WTC11 (cell line): Measurements from ENCODE around the gene GJD4. TPM values are rescaled to one million over a fixed set of nuclear protein-coding genes. Genes with fewer than 3 reads are reported as not detected.

Experiments used
- ATAC-seq: fragments of 200-7000 bp; cut with Tn5 transposase; 2 replicates; pipeline ENCODE4 v1.10.0; 2021; ENCODE audit warnings: mild to moderate bottlenecking, moderate library complexity
- CTCF ChIA-PET: fragments of 300-600 bp; sonication (Branson Sonifier 250); formaldehyde crosslinking; loops from one replicate; lab custom pipeline; 2021; ENCODE audit warnings: antibody characterized with exemption; lab: Charles Lee
- POLR2A ChIA-PET: fragments of 350-600 bp; sonication (Branson Sonifier 250); formaldehyde crosslinking; loops from one replicate; lab custom pipeline; 2021; ENCODE audit warnings: antibody characterized with exemption; lab: Charles Lee
- DNase-seq: peaks from one replicate; pipeline ENCODE4 v3.0.0; 2021; ENCODE audit warnings: low spot score
- H3K27ac Mint-ChIP-seq: 2 replicates; pipeline ENCODE4 v1.8.0; 2021; ENCODE audit warnings: mixed read lengths
- H3K27me3 Mint-ChIP-seq: 2 replicates; pipeline ENCODE4 v1.8.0; 2021; ENCODE audit warnings: low read depth, mild to moderate bottlenecking, moderate library complexity, mixed read lengths
- H3K36me3 Mint-ChIP-seq: 2 replicates; pipeline ENCODE4 v1.8.0; 2021; ENCODE audit warnings: mixed read lengths
- H3K4me1 Mint-ChIP-seq: 2 replicates; pipeline ENCODE4 v1.8.0; 2022; ENCODE audit warnings: mixed read lengths
- H3K4me3 Mint-ChIP-seq: 2 replicates; pipeline ENCODE4 v1.8.0; 2021; ENCODE audit warnings: mild to moderate bottlenecking, moderate library complexity, mixed read lengths
- H3K9me3 Mint-ChIP-seq: 2 replicates; pipeline ENCODE4 v1.8.0; 2021; ENCODE audit warnings: mixed read lengths
- CREB1 ChIP-seq: sonication (generic); formaldehyde crosslinking; IDR thresholded peaks from 2 replicates; pipeline ENCODE4 v1.8.0; 2023; ENCODE audit warnings: mild to moderate bottlenecking, missing genetic modification reagents
- CREM ChIP-seq: sonication (generic); formaldehyde crosslinking; IDR thresholded peaks from 2 replicates; pipeline ENCODE4 v1.8.1; 2022; ENCODE audit warnings: mild to moderate bottlenecking, missing genetic modification reagents, moderate library complexity
- ELF4 ChIP-seq: sonication (generic); formaldehyde crosslinking; IDR thresholded peaks from 2 replicates; pipeline ENCODE4 v1.8.1; 2022; ENCODE audit warnings: low read depth, mild to moderate bottlenecking, moderate library complexity, missing genetic modification reagents
- EMX1 ChIP-seq: fragments of 250-450 bp; sonication (Bioruptor Pico); IDR thresholded peaks from 2 replicates; pipeline ENCODE4 v1.8.0; 2021; ENCODE audit warnings: mild to moderate bottlenecking
- MYBL2 ChIP-seq: sonication (generic); formaldehyde crosslinking; IDR thresholded peaks from 2 replicates; pipeline ENCODE4 v1.8.1; 2023; ENCODE audit warnings: mild to moderate bottlenecking, moderate library complexity, missing genetic modification reagents
- NFATC4 ChIP-seq: fragments of 250-450 bp; sonication (Bioruptor Pico); IDR thresholded peaks from 2 replicates; pipeline ENCODE4 v1.9.0; 2021; ENCODE audit warnings: mild to moderate bottlenecking
- PRRX2 ChIP-seq: fragments of 250-450 bp; sonication (Bioruptor Pico); IDR thresholded peaks from 2 replicates; pipeline ENCODE4 v1.8.0; 2021; ENCODE audit warnings: mild to moderate bottlenecking
- RELA ChIP-seq: sonication (generic); formaldehyde crosslinking; IDR thresholded peaks from 2 replicates; pipeline ENCODE4 v1.8.1; 2022; ENCODE audit warnings: missing genetic modification reagents, mild to moderate bottlenecking, borderline replicate concordance
- TEAD1 ChIP-seq: sonication (generic); formaldehyde crosslinking; IDR thresholded peaks from 2 replicates; pipeline ENCODE4 v1.8.0; 2022; ENCODE audit warnings: mild to moderate bottlenecking, missing genetic modification reagents
- ZNF138 ChIP-seq: sonication (generic); formaldehyde crosslinking; conservative IDR thresholded peaks from 2 replicates; pipeline ENCODE4 v1.8.1; 2022; ENCODE audit warnings: mild to moderate bottlenecking, moderate library complexity, missing genetic modification reagents
- ZNF219 ChIP-seq: sonication (generic); formaldehyde crosslinking; IDR thresholded peaks from 2 replicates; pipeline ENCODE4 v1.8.0; 2023; ENCODE audit warnings: missing genetic modification reagents, mild to moderate bottlenecking, borderline replicate concordance
- ZNF263 ChIP-seq: sonication (generic); formaldehyde crosslinking; IDR thresholded peaks from 2 replicates; pipeline ENCODE4 v1.8.1; 2022; ENCODE audit warnings: low read depth, mild to moderate bottlenecking, moderate library complexity, missing genetic modification reagents
- total RNA-seq: library from RNA; stranded (reverse); gene quantifications from 3 replicates; pipeline ENCODE4 v1.2.3, GENCODE V29; 2021
- TF ChIP-seq, protein P1 (sequence below): sonication (generic); formaldehyde crosslinking; IDR thresholded peaks from 2 replicates; pipeline ENCODE4 v1.8.1; 2022; ENCODE audit warnings: missing genetic modification reagents, borderline replicate concordance
- TF ChIP-seq, protein P2 (sequence below): sonication (generic); formaldehyde crosslinking; IDR thresholded peaks from 2 replicates; pipeline ENCODE4 v1.8.1; 2023; ENCODE audit warnings: mild to moderate bottlenecking, missing genetic modification reagents, moderate library complexity
- TF ChIP-seq, protein P3 (sequence below): sonication (generic); formaldehyde crosslinking; IDR thresholded peaks from 2 replicates; pipeline ENCODE4 v1.8.0; 2023; ENCODE audit warnings: mild to moderate bottlenecking, missing genetic modification reagents
- TF ChIP-seq, protein P4 (sequence below): sonication (generic); formaldehyde crosslinking; IDR thresholded peaks from 2 replicates; pipeline ENCODE4 v1.8.0; 2022; ENCODE audit warnings: mild to moderate bottlenecking, missing genetic modification reagents
- TF ChIP-seq, protein P5 (sequence below): sonication (generic); formaldehyde crosslinking; IDR thresholded peaks from 2 replicates; pipeline ENCODE4 v1.8.0; 2022; ENCODE audit warnings: missing genetic modification reagents
- TF ChIP-seq, protein P6 (sequence below): fragments of 250-450 bp; sonication (Bioruptor Pico); conservative IDR thresholded peaks from 2 replicates; pipeline ENCODE4 v1.9.0; 2021; ENCODE audit warnings: mild to moderate bottlenecking
- TF ChIP-seq, protein P7 (sequence below): sonication (generic); formaldehyde crosslinking; IDR thresholded peaks from 2 replicates; pipeline ENCODE4 v1.8.0; 2023; ENCODE audit warnings: missing genetic modification reagents, mild to moderate bottlenecking, borderline replicate concordance

GJD4 gene
- total RNA-seq, 1 experiment from 2014 or later, result not detected

DNA sequence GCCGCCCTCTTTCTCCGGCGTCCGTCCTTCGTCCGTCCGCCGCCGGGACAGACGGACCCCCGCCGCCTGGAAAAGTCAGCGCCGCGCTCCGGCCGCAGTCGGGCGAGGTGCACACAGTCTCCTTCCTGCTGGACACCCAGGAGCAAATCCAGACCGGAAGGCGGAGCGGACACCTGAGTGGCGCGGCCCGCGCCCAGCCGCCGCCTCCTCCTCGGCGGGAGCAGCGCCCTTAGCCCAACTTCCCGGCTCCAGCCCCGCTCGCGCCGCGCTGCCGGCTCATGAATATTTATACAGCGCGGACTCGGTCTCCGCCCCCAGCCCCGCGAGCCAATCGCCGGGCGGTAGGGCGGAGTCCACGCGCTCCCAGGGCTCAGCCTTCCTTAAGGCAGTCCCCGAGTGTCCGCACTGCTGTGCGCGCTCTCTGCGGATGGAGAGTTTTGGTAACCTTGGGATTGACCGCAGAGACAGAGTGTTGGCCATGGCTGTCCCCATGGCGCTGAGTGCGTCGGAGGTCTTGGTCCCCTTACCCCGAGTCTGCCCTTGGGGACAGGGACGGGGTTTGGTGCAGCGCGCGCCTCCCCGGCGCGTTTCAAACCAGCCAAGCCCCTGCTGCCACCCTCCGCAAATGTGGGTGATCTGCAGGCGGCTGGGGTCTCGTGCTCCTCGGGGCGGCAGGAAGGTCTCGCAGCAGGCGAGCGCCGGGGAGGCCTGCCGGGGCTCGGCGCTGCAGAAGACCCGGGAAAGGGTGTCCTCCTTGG, 37.1 kb downstream of the GJD4 start, which contains the start of gene FZD8:
TSS of gene FZD8 (minus strand) at position 262 of the 758 bp plus-strand sequence. CDS start 867 bp downstream, outside the sequence.
- peak; percentile 73 for ATAC-seq
- Mint-ChIP-seq H3K9me3 (peaks cover 1% of the 10 kb centered on the region), H3K36me3 (peaks cover 1% of the 10 kb centered on the region; the same call in 1 of the 2 replicates), H3K4me1 (peaks cover 28% of the 10 kb centered on the region), H3K27me3 (peaks cover 40% of the 10 kb centered on the region), H3K4me3 (peak within 1 kb of the TSS; percentile 77), H3K27ac (no peak within 1 kb of the TSS)
- POLR2A ChIA-PET, result no interaction called here
- CTCF ChIA-PET, result no interaction called here
- DNase-seq, result peak; percentile 92
- TF ChIP-seq MYBL2 (CRISPR knock-in tag), result peak; percentile 46; the same call in 1 of the 2 replicates
- 0 out of 2 replicates have a peak, but pooled peaks have one; percentile 29 for TF ChIP-seq PRRX2 (CRISPR knock-in tag)
- TF ChIP-seq, protein P1, sequence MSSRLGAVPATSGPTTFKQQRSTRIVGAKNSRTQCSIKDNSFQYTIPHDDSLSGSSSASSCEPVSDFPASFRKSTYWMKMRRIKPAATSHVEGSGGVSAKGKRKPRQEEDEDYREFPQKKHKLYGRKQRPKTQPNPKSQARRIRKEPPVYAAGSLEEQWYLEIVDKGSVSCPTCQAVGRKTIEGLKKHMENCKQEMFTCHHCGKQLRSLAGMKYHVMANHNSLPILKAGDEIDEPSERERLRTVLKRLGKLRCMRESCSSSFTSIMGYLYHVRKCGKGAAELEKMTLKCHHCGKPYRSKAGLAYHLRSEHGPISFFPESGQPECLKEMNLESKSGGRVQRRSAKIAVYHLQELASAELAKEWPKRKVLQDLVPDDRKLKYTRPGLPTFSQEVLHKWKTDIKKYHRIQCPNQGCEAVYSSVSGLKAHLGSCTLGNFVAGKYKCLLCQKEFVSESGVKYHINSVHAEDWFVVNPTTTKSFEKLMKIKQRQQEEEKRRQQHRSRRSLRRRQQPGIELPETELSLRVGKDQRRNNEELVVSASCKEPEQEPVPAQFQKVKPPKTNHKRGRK, result no peak
- no peak for TF ChIP-seq NFATC4 (CRISPR knock-in tag)
- no peak for TF ChIP-seq CREM (CRISPR knock-in tag)
- TF ChIP-seq, protein P2, sequence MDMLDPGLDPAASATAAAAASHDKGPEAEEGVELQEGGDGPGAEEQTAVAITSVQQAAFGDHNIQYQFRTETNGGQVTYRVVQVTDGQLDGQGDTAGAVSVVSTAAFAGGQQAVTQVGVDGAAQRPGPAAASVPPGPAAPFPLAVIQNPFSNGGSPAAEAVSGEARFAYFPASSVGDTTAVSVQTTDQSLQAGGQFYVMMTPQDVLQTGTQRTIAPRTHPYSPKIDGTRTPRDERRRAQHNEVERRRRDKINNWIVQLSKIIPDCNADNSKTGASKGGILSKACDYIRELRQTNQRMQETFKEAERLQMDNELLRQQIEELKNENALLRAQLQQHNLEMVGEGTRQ (CRISPR knock-in tag), result no peak
- no peak for TF ChIP-seq CREB1 (CRISPR knock-in tag)
- no peak for TF ChIP-seq ZNF138 (CRISPR knock-in tag)
- TF ChIP-seq ZNF263 (CRISPR knock-in tag), result no peak
- TF ChIP-seq TEAD1 (CRISPR knock-in tag), result no peak
- TF ChIP-seq ZNF219 (CRISPR knock-in tag), result no peak
- no peak for TF ChIP-seq ELF4 (CRISPR knock-in tag)
- TF ChIP-seq, protein P3, sequence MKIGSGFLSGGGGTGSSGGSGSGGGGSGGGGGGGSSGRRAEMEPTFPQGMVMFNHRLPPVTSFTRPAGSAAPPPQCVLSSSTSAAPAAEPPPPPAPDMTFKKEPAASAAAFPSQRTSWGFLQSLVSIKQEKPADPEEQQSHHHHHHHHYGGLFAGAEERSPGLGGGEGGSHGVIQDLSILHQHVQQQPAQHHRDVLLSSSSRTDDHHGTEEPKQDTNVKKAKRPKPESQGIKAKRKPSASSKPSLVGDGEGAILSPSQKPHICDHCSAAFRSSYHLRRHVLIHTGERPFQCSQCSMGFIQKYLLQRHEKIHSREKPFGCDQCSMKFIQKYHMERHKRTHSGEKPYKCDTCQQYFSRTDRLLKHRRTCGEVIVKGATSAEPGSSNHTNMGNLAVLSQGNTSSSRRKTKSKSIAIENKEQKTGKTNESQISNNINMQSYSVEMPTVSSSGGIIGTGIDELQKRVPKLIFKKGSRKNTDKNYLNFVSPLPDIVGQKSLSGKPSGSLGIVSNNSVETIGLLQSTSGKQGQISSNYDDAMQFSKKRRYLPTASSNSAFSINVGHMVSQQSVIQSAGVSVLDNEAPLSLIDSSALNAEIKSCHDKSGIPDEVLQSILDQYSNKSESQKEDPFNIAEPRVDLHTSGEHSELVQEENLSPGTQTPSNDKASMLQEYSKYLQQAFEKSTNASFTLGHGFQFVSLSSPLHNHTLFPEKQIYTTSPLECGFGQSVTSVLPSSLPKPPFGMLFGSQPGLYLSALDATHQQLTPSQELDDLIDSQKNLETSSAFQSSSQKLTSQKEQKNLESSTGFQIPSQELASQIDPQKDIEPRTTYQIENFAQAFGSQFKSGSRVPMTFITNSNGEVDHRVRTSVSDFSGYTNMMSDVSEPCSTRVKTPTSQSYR (CRISPR knock-in tag), result 0 out of 2 replicates have a peak, but pooled peaks have one; percentile 24
- TF ChIP-seq, protein P4, sequence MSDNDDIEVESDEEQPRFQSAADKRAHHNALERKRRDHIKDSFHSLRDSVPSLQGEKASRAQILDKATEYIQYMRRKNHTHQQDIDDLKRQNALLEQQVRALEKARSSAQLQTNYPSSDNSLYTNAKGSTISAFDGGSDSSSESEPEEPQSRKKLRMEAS (CRISPR knock-in tag), result peak; percentile 55; the same call in 1 of the 2 replicates
- TF ChIP-seq EMX1 (CRISPR knock-in tag), result no peak
- TF ChIP-seq, protein P5, sequence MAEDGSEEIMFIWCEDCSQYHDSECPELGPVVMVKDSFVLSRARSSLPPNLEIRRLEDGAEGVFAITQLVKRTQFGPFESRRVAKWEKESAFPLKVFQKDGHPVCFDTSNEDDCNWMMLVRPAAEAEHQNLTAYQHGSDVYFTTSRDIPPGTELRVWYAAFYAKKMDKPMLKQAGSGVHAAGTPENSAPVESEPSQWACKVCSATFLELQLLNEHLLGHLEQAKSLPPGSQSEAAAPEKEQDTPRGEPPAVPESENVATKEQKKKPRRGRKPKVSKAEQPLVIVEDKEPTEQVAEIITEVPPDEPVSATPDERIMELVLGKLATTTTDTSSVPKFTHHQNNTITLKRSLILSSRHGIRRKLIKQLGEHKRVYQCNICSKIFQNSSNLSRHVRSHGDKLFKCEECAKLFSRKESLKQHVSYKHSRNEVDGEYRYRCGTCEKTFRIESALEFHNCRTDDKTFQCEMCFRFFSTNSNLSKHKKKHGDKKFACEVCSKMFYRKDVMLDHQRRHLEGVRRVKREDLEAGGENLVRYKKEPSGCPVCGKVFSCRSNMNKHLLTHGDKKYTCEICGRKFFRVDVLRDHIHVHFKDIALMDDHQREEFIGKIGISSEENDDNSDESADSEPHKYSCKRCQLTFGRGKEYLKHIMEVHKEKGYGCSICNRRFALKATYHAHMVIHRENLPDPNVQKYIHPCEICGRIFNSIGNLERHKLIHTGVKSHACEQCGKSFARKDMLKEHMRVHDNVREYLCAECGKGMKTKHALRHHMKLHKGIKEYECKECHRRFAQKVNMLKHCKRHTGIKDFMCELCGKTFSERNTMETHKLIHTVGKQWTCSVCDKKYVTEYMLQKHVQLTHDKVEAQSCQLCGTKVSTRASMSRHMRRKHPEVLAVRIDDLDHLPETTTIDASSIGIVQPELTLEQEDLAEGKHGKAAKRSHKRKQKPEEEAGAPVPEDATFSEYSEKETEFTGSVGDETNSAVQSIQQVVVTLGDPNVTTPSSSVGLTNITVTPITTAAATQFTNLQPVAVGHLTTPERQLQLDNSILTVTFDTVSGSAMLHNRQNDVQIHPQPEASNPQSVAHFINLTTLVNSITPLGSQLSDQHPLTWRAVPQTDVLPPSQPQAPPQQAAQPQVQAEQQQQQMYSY (CRISPR knock-in tag), result no peak; the same call in none of the 2 replicates
- no peak for TF ChIP-seq RELA (CRISPR knock-in tag)
- TF ChIP-seq, protein P6, sequence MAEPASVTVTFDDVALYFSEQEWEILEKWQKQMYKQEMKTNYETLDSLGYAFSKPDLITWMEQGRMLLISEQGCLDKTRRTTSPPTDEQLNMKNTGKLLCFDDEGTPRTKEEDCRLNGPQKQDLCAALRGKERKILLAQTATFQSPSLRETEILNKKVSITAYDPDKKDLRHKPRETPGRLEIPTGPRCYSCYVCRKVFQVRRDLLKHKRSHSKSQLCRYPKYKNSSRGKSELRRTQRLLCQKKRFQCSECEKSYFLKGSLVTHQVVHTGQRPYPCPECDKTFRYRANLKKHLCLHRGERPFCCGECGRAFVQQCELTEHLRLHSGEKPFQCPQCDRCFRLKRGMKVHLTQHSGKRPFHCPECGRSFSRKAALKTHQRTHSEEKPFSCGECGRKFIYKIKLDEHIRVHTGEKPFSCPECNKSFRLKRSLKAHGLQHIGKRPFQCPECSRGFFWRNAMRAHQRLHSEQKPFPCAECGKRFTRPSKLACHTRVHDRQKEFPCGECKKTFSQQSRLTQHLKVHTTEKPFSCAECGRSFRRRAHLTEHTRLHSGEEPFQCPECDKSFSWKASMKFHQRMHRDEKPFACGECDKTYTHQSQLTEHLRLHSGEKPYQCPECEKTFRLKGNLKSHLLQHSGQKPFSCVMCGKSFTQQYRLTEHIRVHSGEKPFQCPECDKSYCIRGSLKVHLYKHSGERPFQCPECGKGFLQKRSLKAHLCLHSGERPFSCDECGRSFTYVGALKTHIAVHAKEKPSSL (CRISPR knock-in tag), result no peak
- TF ChIP-seq, protein P7, sequence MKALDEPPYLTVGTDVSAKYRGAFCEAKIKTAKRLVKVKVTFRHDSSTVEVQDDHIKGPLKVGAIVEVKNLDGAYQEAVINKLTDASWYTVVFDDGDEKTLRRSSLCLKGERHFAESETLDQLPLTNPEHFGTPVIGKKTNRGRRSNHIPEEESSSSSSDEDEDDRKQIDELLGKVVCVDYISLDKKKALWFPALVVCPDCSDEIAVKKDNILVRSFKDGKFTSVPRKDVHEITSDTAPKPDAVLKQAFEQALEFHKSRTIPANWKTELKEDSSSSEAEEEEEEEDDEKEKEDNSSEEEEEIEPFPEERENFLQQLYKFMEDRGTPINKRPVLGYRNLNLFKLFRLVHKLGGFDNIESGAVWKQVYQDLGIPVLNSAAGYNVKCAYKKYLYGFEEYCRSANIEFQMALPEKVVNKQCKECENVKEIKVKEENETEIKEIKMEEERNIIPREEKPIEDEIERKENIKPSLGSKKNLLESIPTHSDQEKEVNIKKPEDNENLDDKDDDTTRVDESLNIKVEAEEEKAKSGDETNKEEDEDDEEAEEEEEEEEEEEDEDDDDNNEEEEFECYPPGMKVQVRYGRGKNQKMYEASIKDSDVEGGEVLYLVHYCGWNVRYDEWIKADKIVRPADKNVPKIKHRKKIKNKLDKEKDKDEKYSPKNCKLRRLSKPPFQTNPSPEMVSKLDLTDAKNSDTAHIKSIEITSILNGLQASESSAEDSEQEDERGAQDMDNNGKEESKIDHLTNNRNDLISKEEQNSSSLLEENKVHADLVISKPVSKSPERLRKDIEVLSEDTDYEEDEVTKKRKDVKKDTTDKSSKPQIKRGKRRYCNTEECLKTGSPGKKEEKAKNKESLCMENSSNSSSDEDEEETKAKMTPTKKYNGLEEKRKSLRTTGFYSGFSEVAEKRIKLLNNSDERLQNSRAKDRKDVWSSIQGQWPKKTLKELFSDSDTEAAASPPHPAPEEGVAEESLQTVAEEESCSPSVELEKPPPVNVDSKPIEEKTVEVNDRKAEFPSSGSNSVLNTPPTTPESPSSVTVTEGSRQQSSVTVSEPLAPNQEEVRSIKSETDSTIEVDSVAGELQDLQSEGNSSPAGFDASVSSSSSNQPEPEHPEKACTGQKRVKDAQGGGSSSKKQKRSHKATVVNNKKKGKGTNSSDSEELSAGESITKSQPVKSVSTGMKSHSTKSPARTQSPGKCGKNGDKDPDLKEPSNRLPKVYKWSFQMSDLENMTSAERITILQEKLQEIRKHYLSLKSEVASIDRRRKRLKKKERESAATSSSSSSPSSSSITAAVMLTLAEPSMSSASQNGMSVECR (CRISPR knock-in tag), result no peak; the same call in 1 of the 2 replicates
